GM04503 (cell line): Measurements from ENCODE around the gene ZNF433.
"Not testable (repeated sequence)": the region's sequence is repeated elsewhere in the genome, so short reads cannot be mapped to it uniquely, and the experiment has no call there.

ENCODE experiments used
- DNase-seq: peaks from one replicate; pipeline ENCODE4 v3.0.0-alpha.2; 2012; ENCODE audit warnings: low read depth

The ZNF433 gene

DNA sequence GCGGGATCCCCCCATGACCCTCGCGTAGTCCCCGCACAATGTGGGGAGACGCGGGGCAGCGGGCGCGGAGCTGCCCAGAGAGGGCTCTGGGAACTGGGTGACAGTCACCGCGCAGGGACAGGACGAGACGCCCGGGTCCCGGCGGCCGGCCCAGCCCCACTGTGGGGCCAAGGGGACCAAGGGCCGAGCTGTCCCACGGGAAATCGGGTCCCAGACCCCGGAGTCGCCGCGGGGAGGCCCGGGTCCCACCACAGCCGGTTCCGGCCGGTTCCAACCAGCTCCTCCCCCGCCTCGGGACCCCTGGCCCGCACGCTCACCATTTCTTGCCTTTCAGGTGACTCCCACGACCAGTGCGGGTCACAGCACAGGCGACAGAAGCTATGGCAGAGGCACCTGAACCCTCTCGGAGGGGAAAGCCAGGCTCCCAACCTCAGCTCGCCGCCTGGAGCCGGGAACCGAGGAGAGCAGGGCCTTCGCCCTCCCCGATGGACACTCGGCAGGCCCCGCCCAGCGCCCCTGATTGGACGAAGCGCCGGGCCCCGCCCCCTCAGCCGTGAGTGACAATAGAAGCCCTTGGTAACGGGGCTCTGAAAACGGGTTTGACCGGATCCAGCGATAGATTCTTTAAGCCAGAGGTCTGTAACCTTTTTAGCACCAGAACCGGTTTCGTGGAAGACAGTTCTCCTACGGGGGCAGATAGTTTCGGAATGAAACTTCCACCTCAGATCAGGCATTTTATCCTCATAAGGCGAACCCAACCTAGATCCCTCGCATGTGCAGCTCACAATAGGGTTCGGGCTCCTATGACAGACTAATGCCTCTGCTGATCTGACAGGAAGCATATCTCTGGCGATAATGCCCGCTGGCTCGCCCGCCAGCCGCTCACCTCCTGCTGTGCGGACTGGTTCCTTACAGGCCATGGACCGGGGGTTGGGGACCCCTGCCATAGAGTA is at the start of gene ZNF433:
Gene ZNF433 (minus strand): TSS at position 460 of the 953 bp plus-strand sequence. CDS start 140 bp downstream, at position 320.
- DNase-seq: peak; percentile 42

DNA sequence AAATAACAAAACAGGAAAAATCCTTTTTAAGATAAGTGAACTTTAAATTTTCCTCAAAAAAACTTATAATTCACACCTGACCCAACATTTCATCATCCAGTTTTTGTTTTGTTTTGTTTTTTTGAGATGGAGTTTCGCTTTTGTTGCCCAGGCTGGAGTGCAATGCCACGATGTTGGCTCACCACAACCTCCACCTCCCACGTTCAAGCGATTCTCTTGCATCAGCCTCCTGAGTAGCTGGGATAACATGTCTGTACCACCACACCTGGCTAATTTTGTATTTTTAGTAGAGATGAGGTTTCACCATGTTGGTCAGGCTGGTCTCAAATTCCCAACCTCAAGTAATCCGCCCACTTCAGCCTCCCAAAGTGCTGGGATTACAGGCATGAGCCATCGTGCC is 47.9 kb upstream of the ZNF433 start:
- not testable (repeated sequence) for DNase-seq

DNA sequence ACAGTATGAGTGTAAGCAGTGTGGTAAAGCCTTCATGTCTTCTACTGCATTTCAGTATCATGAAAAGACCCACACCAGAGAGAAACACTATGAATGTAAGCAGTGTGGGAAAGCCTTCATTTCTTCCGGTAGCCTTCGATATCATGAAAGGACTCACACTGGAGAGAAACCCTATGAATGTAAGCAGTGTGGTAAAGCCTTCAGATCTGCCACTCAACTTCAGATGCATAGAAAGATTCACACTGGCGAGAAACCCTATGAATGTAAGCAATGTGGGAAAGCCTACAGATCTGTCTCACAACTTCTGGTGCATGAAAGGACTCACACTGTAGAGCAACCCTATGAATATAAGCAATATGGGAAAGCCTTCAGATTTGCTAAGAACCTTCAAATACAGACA is 41.9 kb upstream of the ZNF433 start:
- no peak for DNase-seq

DNA sequence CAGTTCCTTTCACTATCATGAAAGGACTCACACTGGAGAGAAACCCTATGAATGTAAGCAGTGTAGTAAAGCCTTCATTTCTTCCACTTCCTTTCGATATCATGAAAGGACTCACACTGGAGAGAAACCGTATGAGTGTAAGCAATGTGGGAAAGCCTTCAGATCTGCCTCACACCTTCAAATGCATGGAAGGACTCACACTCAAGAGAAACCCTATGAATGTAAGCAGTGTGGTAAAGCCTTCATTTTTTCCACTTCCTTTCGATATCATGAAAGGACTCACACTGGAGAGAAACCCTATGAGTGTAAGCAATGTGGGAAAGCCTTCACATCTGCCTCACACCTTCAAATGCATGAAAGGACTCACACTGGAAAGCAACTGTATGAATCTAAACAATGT is 40.9 kb upstream of the ZNF433 start:
- not testable (repeated sequence) for DNase-seq

DNA sequence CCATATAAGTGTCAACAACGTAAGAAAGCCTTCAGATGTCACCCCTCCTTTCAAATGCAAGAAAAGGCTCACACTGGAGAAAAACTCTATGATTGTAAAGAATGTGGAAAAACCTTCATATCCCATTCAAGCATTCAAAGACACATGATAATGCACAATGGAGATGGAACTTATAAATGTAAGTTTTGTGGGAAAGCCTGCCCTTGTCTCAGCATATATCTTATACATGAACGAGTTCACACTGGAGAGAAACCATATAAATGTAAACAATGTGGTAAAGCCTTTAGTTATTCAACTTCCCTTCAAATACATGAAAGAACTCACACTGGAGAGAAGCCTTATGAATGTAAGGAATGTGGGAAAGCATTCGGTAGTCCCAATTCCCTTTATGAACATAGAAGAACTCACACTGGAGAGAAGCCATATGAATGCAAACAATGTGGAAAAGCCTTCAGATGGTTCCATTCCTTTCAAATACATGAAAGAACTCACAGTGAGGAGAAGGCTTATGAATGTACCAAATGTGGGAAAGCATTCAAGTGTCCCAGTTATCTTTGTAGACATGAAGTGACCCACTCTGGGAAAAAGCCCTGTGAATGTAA is 40.2 kb upstream of the ZNF433 start:
- DNase-seq: no peak

DNA sequence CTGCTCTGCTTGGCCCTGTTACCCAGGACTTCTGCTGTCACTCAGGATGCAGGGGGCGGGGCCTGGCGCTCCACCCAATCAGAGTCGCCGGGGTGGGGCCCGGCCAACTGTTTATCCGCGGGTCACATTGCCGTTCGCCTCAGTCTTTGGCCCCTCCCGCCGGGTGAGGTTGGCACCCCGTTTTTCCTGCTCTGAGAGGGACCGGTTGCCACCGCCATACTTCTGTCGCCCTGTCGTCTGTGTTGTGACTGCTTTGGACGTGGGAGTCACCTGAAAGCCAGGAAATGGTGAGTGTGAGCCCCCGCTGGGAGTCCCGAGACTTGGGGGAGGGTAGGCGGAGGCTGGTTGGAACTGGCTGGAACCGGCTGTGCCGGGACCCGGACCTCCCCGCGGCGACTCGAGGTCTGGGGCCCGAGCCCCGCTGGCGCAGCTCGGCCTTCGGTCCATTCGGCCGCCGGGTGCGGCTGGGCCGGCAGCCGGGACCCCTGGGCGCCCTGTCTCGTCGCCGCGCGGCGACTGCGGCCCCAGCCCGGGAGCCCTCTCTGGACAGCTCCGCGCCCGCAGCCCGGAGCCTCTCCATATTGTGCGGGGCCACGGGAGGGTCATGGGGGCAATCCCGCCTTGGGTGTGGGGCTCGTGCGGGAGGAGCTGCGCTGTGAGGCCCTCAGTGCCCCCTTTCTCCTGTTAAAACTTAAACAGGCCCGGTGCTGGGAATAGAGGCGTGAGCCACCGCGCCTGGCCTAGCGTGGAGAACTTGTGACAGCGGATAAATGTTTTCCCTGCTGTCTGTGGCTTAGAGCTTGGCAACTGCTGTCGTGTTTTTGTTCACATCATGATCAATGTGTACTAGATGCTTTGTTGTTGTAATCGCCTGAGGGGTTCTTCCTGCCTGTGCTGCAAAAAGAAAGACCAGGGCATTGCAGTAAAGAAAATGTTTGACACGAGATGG is 29.4 kb upstream of the ZNF433 start, which contains the start of gene ZNF844:
Gene ZNF844 (plus strand): TSS at position 142 of the 949 bp plus-strand sequence. CDS start 143 bp downstream, at position 285.
- DNase-seq: peak; percentile 63

DNA sequence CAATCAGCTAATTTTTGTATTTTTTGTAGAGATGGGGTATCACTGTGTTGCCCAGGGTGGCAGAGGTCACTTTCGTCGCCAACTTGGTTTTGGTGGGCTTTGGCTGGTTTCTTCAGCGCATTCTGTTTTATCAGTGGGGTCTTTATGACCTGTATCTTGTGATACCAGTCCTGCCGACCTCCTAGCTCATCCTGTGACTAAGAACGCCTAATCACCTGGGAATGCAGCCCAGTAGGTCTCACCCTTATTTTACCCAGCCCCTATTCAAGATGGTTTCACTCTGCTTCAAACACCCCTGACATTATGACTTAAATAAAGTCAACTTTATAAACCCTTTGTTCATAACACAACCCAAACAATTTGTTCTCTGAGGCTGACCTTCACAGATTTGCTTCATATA is 20.3 kb upstream of the ZNF433 start:
- DNase-seq: no peak

DNA sequence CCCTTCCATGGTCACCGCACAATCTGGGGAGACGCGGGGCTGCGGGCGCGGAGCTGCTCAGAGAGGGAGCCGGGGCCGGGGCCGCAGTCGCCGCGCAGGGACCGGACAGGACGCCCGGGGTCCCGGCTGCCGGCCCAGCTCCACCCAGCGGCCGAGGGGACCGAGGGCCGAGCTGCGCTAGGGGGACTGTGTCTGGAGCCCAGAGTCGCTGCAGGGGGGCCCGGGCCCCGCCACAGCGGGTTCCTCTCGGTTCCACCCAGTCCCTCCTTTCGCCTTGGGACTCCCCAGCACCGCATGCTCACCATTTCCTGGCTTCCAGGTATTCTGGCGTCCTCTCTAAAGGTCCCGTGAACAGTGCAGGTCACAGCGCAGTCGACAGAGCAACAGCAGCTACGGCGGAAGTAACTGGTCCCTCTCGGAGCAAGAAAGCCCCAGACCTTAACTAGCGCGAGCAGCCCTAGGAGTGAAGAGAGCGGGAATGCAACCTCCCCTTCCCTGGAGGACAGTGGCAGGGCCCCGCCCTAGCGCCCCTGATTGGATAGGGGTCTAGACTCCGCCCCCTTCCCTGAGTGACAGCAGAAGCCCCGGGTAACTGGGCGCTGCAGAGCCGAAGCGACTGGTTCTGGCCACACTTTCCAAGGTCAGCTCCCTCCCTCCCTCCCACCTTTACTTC is 17.2 kb upstream of the ZNF433 start, which contains the start of gene ZNF878:
Gene ZNF878 (minus strand): TSS at position 465 of the 673 bp plus-strand sequence. CDS start 160 bp downstream, at position 305.
- peak; percentile 39 for DNase-seq

DNA sequence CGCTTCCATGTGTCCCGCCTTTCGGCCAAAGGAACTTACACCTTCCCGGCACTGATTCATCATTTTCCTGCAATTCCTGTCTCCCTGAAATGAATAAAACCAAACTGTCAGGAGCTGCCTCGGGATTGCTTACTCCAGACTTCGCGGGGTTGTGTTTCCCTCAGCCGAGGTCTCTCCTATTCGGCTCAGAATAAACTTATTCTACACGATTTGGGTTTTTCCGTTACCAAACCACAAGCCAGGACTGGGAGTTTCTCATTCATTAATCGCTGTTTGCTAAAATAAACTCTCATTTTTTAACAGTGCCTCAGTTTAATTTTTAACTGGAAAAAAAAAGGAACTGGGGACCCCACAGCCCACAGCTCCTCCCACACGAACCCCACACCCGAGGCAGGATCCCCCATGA is 16.6 kb upstream of the ZNF433 start:
- no peak for DNase-seq

DNA sequence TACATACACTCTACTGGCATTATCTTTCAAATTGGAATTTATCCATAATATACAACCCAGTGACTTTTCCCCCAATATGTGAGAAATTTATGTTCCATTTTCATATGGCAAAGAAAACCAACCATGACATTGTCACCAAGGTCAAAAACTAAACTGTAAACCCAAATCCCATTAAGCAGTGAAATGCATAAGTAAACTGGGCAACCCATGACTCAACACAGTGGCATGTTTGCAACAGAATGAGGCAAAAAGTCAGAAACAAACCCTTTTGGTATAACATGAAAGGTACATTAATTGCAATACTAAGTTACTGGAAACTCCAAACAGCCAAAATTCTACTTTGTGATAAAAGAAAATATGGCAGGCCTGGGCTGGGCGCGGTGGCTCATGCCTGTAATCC is 12.4 kb upstream of the ZNF433 start:
- no peak for DNase-seq

DNA sequence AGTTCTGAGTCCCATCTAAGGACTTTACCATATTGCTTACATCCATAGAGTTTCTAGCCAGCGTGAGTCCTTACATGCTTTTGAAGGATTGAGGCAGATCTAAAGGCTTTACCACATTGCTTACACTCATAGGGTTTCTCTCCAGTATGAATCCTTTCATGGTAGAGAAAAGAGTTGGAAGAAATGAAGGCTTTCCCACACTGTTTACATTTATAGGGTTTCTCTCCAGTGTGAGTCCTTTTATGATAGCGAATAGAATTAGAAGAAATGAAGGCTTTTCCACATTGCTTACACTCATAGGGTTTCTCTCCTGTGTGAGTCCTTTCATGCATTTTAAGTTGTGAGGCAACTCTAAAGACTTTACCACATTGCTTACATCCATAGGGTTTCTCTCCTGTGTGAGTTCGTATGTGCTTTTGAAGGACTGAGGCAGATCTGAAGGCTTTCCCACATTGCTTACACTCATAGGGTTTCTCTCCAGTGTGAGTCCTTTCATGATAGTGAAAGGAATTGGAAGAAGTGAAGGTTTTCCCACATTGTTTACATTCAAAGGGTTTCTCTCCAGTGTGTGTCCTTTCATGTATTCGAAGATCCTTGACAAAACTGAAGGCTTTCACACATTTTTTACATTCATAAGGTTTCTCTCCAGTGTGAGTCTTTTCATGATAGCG is 8.4 kb upstream of the ZNF433 start:
- no peak for DNase-seq

DNA sequence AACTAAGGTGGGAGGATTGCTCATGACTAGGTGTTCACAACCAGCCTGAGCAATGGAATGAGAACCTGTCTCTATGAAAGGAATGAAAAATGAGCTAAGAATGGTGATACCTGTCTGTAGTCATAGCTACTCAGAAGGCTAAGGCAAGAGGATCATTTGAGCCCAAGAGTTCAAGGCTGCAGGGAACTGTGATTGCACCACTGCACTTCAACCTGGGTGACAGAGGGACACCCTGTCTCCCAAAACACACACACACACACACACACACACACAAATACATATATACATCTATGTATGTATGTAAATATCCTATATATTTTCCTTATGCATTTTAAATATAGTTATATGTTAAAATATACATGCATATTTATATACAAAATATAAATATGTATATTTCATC is 7.4 kb upstream of the ZNF433 start:
- no peak for DNase-seq

DNA sequence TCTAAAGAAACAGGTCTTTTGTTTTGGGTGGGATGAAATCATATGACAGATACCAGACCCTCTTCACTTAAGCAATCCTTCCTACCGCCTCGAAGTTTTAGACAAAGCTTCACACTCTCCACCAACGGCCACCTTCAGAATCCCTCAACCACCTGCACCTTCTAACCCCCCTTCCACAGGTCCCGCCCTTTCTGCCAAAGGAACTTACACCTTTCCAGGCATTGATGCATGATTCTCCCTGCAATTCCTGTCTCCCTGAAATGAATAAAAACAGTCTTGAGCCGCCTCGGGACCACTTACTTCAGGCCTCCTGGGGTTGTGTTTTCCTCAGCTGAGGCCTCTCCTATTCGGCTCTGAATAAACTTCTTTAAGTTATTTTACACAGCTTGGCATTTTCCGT is 859 bp downstream of the ZNF433 start:
- no peak for DNase-seq

DNA sequence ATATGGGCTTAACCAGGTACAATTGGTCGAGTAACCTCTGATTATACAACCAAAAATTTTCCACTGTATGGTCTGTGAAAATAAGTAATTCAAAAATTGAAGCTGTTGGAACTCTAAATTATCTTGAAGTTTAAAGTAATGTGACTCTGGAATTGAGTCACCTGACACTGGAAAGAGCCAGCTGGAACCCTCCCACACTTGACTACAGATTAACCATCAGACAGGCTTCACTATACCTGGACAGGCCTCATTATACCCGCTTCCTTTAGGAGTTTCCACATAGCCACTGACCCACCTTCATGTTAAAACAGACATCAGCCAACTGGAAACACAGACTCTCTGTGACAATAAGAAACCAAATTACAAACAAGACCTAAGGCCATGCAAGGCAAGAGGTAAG is 1.3 kb downstream of the ZNF433 start:
- no peak for DNase-seq

DNA sequence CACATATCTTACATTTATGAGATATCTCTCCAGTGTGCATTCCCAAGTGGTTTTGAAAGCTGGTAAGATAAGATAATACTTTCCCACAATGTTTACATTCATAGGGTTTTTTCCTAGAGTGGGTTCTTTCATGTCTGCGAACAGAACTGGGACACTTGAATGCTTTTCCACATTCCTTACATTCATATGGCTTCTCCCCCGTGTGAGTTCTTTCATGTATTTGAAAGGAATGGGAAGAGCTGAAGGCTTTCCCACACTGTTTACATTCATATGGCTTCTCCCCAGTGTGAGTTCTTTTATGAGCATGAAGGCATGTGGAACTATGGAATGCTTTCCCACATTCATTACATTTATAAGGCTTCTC is 19.7 kb downstream of the ZNF433 start:
- DNase-seq: no peak

DNA sequence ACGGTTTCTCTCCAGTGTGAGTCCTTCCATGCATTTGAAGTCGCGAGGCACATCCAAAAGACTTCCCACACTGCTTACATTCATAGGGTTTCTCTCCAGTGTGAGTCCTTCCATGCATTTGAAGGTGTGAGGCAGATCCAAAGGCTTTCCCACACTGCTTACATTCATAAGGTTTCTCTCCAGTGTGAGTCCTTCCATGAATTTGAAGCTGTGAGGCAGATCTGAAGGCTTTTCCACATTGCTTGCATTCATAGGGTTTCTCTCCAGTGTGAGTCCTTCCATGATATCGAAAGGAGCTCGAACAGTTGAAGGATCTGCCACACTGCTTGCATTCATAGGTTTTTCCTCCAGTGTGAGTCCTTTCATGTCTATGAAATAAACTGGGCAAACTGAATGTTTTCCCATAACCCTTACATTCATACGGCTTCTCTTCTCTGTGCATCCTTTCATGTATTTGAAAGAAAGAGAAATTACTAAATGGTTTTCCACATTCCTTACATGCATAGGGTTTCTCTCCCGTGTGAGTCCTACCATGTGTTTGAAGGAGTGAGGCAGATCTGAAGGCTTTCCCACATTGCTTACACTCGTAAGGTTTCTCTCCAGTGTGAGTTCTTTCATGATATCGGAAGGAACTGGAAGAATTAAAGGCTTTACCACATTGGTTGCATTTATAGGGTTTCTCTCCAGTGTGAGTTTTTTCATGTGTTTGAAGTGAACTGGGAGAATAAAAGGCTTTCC is 20.3 kb downstream of the ZNF433 start:
- DNase-seq: no peak

DNA sequence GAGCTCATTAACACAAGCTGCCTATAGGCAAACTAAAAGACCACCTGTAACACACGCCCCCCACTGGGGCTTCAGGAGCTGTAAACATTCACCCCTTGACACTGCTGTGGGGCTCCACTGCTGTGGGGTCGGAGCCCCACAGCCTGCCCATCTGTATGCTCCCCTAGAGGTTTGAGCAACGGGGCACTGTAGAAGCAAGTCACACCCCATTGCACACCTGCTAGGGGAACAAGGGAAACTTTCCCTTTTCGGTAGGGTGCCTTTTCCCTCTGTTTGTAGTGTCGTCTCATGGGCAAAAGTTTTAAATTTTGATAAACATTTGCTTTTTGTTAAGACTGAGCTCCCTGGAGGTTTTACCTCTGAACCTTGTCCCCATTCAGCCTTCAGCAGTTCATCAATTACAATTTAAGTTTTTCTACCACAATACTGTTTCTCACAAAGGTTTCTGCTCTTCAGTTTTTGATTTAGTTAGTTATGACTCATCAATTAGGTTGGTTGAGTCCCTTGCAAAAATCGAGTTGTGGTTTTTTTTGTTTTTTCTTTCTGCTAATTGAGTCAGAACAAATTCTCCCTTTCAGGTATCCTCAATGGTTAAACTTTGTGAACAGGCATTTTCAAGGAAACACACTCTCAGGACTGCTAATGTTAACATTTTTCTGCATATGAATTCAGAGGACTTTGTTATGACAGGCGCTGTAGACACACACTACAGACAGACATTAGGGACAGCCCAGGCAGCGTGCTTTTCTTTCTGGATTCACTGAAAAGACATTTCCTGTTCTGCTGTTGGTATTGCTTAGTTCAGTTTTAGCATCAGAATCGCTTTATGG is 35.1 kb downstream of the ZNF433 start:
- DNase-seq: no peak

DNA sequence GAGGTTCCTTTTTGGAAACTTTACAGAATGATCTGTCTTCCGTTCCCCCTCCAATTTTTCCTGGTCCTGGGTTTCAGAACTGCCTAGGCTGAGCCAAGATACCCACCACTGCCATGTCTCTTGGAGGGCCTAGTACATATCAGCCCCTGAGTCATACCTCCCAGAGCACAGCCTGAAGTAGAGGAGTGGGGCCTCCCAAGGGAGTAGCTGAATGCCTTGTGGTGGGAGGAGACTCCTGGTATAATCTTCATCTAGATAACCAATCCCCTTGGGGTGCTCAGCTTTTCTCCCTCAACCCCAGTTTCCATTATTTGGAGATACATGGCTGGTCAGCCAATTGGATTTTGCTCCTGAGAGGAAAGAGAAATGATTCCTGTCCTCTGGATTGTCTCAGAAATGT is 40.3 kb downstream of the ZNF433 start:
- no peak for DNase-seq

DNA sequence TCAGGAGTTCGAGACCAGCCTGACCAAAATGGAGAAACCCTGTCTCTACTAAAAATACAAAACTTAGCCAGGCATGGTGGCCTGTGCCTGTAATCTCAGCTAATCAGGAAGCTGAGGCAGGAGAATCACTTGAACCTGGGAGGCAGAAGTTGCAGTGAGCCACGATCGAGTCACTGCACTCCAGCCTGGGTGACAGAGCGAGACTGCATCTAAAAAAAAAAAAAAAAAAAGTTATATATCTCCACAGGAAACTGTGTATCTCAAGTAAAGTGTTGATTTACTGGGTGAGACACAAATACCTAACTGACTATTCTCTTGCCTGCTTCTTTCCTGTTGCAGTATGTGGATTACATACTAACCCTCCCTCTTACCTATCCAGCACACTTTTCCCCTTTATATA is 43.6 kb downstream of the ZNF433 start:
- DNase-seq: not testable (repeated sequence)
